ENCODE data around the gene KCTD8. TPM values are rescaled to one million over a fixed set of nuclear protein-coding genes. Genes with fewer than 3 reads are reported as not detected.

KCTD8 gene
- total RNA-seq, 2 donors from 2014 or later, result 0.26 TPM; not detected in 1

DNA sequence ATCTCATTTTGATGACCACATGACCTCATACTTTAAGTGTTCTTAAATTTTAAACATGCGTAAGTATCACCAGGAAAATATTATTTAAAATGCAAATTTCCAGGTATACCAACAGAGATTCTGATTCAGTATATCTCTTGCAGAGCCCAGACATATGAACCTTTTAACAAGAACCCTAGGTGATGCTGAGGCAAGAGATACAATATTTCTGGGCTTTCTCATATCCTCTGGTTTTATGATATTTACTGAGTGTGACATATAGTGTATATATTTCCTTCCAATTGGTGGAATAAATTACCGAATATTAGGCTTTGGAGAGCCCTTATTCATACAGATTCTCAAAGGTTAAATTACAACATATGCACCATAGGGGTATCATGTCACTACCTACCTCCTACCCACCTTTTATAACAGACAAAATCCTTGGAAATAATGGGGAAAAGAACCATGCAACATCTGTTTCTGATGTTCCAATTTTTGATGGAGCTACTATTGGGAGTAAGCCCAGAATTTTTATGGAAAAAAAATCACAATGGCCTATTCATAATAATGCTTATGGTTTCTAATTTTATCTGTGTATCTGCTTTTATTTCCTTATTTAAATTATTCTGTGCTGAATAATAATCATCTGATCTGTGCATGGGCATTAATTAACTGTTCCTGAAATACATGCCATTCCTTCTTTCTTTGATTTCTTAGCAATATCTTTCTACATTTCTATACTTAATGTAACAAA lies 27.1 kb downstream of the KCTD8 start:
- Histone ChIP-seq H3K4me1 (no peaks in the 10 kb centered on the region), H3K27me3 (no peaks in the 10 kb centered on the region), H3K9me3 (no peaks in the 10 kb centered on the region), H3K27ac (no peak overlapping the region), H3K4me3 (no peak overlapping the region), H3K36me3 (replicated peaks in 1 of 2; ENCODE audit: insufficient read depth in 1 of 2, low read depth in 2 of 2) (no peaks in the 10 kb centered on the region)
- intact Hi-C loops (cut with DNase I), result no loop called here
- ATAC-seq, result no peak
- WGBS, 2 donors, result 72 to 76% methylated on average over 2 of the region's 2 CpGs
- no peak for DNase-seq
- TF ChIP-seq, protein P1, sequence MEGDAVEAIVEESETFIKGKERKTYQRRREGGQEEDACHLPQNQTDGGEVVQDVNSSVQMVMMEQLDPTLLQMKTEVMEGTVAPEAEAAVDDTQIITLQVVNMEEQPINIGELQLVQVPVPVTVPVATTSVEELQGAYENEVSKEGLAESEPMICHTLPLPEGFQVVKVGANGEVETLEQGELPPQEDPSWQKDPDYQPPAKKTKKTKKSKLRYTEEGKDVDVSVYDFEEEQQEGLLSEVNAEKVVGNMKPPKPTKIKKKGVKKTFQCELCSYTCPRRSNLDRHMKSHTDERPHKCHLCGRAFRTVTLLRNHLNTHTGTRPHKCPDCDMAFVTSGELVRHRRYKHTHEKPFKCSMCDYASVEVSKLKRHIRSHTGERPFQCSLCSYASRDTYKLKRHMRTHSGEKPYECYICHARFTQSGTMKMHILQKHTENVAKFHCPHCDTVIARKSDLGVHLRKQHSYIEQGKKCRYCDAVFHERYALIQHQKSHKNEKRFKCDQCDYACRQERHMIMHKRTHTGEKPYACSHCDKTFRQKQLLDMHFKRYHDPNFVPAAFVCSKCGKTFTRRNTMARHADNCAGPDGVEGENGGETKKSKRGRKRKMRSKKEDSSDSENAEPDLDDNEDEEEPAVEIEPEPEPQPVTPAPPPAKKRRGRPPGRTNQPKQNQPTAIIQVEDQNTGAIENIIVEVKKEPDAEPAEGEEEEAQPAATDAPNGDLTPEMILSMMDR (IDR thresholded peaks at IDR 0.05), result no peak
- TF ChIP-seq POLR2A (IDR thresholded peaks at IDR 0.05), result no peak

DNA sequence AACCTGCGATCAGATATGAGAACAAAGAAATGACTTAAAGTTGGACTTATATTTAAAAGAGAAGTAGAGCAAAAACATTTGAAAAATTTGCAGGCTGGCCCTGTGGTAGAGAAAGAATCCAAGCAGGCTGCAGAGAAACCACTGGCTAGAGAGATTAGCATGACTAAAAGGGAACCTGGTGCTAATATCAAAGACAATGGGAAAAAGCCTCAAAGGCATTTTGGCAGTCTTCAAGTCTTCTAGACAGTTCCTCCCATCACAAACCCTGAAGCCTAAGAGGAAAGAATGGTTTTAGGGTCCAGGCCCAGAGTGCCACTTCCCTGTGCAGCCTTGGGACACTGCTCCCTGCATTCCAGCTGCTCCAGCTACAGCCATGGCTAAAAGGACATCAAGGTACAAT lies 33.4 kb downstream of the KCTD8 start:
- no peak for ATAC-seq
- 63 to 100% methylated on average over 1 of the region's 1 CpG for WGBS, 2 donors
- H3K4me3 ChIP-seq, result no peak overlapping the region
- H3K4me1 ChIP-seq, result no peaks in the 10 kb centered on the region
- no peak overlapping the region for H3K27ac ChIP-seq
- H3K36me3 ChIP-seq (replicated peaks in 1 of 2; ENCODE audit: insufficient read depth in 1 of 2, low read depth in 2 of 2), result no peaks in the 10 kb centered on the region
- H3K27me3 ChIP-seq, result no peaks in the 10 kb centered on the region
- intact Hi-C loops (cut with DNase I), result no loop called here
- DNase-seq, result no peak
- TF ChIP-seq, protein P1 (IDR thresholded peaks at IDR 0.05), result no peak
- no peak for TF ChIP-seq POLR2A (IDR thresholded peaks at IDR 0.05)
- H3K9me3 ChIP-seq, result no peaks in the 10 kb centered on the region

DNA sequence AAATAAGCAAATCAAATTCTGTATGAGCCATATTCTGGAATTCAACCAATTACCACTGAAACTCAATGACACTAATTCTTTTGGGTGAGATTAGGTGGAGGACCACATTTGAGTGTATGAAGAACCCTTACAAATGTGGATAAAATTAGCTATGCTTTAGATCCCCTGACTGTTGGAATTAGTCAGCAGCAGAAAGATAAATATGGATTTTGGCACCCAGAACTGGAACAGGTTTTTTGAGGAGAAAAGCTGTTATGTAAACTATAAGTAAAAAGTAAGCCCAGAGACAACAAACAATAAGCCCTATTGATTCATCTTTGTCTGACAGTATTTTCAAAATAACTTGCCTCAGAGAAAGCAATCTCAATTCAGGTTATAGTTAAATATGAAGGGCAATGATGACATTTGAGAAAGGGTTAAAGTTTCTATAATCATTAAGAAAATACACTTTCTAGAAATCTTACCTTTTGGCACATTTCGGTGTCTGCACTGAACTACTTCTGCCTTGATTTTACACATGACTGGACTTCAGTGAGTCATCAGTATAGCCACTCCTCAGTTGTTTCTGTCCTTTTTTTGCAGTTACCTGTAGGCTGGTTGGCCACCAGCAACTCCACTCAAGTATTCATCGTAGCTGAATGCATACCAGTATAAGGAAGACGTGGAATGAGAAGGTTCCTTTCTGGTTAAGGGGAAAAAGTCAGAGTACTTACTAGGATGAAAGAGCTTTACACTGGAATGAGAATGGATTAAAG lies 80.0 kb downstream of the KCTD8 start:
- WGBS, 2 donors, result 58 to 59% methylated on average over 3 of the region's 3 CpGs
- H3K9me3 ChIP-seq, result no peaks in the 10 kb centered on the region
- intact Hi-C loops (cut with DNase I), result no loop called here

DNA sequence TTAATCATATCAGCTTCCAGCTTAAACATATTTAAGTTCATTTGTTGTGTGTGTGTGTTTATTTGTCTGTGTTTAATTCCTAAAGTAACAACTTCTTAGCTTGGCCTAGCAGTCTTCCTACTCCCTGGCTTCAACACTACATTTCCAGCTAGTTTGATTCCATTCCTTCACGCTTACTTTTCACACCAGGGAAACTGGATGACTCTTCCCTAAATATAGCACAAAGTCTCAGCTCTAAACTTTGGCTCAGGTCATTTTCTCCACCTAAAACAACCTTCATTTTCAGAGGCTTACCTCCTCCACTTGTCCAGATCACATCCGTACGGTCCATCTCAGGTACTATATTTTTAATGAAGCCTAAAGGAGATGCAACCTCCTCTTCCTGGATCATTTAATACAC lies 94.4 kb downstream of the KCTD8 start:
- no peak overlapping the region for H3K27ac ChIP-seq
- H3K27me3 ChIP-seq, result no peaks in the 10 kb centered on the region
- 68 to 76% methylated on average over 3 of the region's 3 CpGs for WGBS, 2 donors
- H3K36me3 ChIP-seq (replicated peaks in 1 of 2; ENCODE audit: insufficient read depth in 1 of 2, low read depth in 2 of 2), result no peaks in the 10 kb centered on the region
- no peaks in the 10 kb centered on the region for H3K9me3 ChIP-seq
- ATAC-seq (no peak), DNase-seq (no peak)
- no peaks in the 10 kb centered on the region for H3K4me1 ChIP-seq
- intact Hi-C loops (cut with DNase I), result no loop called here
- H3K4me3 ChIP-seq, result no peak overlapping the region
- TF ChIP-seq POLR2A (IDR thresholded peaks at IDR 0.05), result no peak
- TF ChIP-seq, protein P1 (IDR thresholded peaks at IDR 0.05), result no peak

More for the DNA sequence above, 80.0 kb downstream of the KCTD8 start:
- Histone ChIP-seq H3K27me3 (no peaks in the 10 kb centered on the region), H3K4me1 (no peaks in the 10 kb centered on the region), H3K27ac (no peak overlapping the region), H3K36me3 (replicated peaks in 1 of 2; ENCODE audit: insufficient read depth in 1 of 2, low read depth in 2 of 2) (no peaks in the 10 kb centered on the region), H3K4me3 (no peak overlapping the region)
- TF ChIP-seq POLR2A (IDR thresholded peaks at IDR 0.05), result no peak
- TF ChIP-seq, protein P1 (IDR thresholded peaks at IDR 0.05), result no peak
- no peak for DNase-seq
- ATAC-seq, result no peak
